K562 (cell line): ENCODE results near the gene ZNHIT3. TPM values are rescaled to one million over a fixed set of nuclear protein-coding genes. Genes with fewer than 3 reads are reported as not detected.

ENCODE experiments used
- DMBX1 ChIP-seq: fragments of 250-450 bp; sonication (Bioruptor Pico); IDR thresholded peaks from 2 replicates; pipeline ENCODE4 v1.8.0; 2022; ENCODE audit warnings: inconsistent platforms, mild to moderate bottlenecking, moderate library complexity, borderline replicate concordance
- GABPB1 ChIP-seq: sonication (generic); formaldehyde crosslinking; IDR thresholded peaks from 2 replicates; pipeline ENCODE4 v1.8.0; 2022; ENCODE audit warnings: mild to moderate bottlenecking, missing genetic modification reagents
- IRF1 ChIP-seq: sonication (generic); formaldehyde crosslinking; IDR thresholded peaks from 2 replicates; pipeline ENCODE4 v1.8.0; 2022; ENCODE audit warnings: missing genetic modification reagents, mild to moderate bottlenecking, borderline replicate concordance
- KAT7 ChIP-seq: sonication (generic); formaldehyde crosslinking; IDR thresholded peaks from 2 replicates; pipeline ENCODE4 v1.8.0; 2022; ENCODE audit warnings: missing genetic modification reagents, mild to moderate bottlenecking, borderline replicate concordance
- PTRF ChIP-seq: fragments of 450-650 bp; IDR thresholded peaks from 2 replicates; pipeline ENCODE4 v1.6.1; 2016; ENCODE audit warnings: mild to moderate bottlenecking, missing genetic modification characterization, missing compliant biosample characterization
- RBFOX2 ChIP-seq: fragments of 200-400 bp; formaldehyde crosslinking; IDR thresholded peaks from 2 replicates; pipeline ENCODE4 v1.6.1; 2017; ENCODE audit warnings: low read depth, mild to moderate bottlenecking, low read length, moderate library complexity
- RCOR1 ChIP-seq, 2 experiments: IDR thresholded peaks; 2 replicates each; pipeline ENCODE4 v1.6.1; 2012; ENCODE audit warnings: low read depth in 2 of 2, low read length in 2 of 2, borderline replicate concordance in 1 of 2, improper control_type of control experiment in 1 of 2
- SUPT5H ChIP-seq: fragments of 450-650 bp; IDR thresholded peaks from 2 replicates; pipeline ENCODE4 v1.6.1; 2016
- THAP12 ChIP-seq: fragments of 250-450 bp; sonication (Bioruptor Pico); IDR thresholded peaks from 2 replicates; pipeline ENCODE4 v1.9.0; 2021; ENCODE audit warnings: mild to moderate bottlenecking, inconsistent platforms
- ZFP36 ChIP-seq: fragments of 150-350 bp; IDR thresholded peaks from 2 replicates; pipeline ENCODE4 v1.6.1; 2018; ENCODE audit warnings: low read length, low read depth; ENCODE audit not compliant: partially characterized antibody
- ZNF121 ChIP-seq: sonication (generic); formaldehyde crosslinking; conservative IDR thresholded peaks from 2 replicates; pipeline ENCODE4 v1.8.0; 2022; ENCODE audit warnings: missing genetic modification reagents
- ZNF23 ChIP-seq: fragments of 250-450 bp; sonication (Bioruptor Pico); IDR thresholded peaks from 2 replicates; pipeline ENCODE4 v1.4.0; 2020; ENCODE audit warnings: mild to moderate bottlenecking
- ZNF717 ChIP-seq: fragments of 250-450 bp; sonication (Bioruptor Pico); IDR thresholded peaks from 2 replicates; pipeline ENCODE4 v1.5.0; 2021
- ZNF778 ChIP-seq: fragments of 450-650 bp; formaldehyde crosslinking; IDR thresholded peaks from 2 replicates; pipeline ENCODE4 v1.4.0; 2020; ENCODE audit warnings: mild to moderate bottlenecking, moderate library complexity
- polyA plus RNA-seq, 8 experiments: library from polyadenylated mRNA; depleted of rRNA in 4 of 8; stranded (reverse) in 5 of 8; unstranded in 3 of 8; fragments of >200 nt; fragmentation: Nextera tagmentation in 2 of 8; fragmentation: Illumina TruSeq in 1 of 8; extraction: Ambion mirVana in 2 of 8; extraction: Trizol in 1 of 8; gene quantifications; 2 replicates each; pipeline versions ENCODE4 v1.2.1 to v1.2.3, GENCODE V29; 2011 to 2014; ENCODE audit warnings: inconsistent platforms in 1 of 8, missing spikeins in 1 of 8
- total RNA-seq, 7 experiments: library from RNA; depleted of rRNA in 6 of 7; stranded (reverse); fragments of >200 nt in 6 of 7; fragmentation: Illumina TruSeq in 2 of 7; extraction: Trizol in 2 of 7; gene quantifications; 2 replicates each; pipeline versions ENCODE4 v1.2.1 to v1.2.3, GENCODE V29; 2011 to 2021; ENCODE audit warnings: low replicate concordance in 1 of 7
- TF ChIP-seq, protein P1 (sequence below): fragments of 450-650 bp; IDR thresholded peaks from 2 replicates; pipeline ENCODE4 v1.6.1; 2016; ENCODE audit warnings: borderline replicate concordance
- TF ChIP-seq, protein P2 (sequence below): sonication (generic); formaldehyde crosslinking; IDR thresholded peaks from 2 replicates; pipeline ENCODE4 v1.8.0; 2023; ENCODE audit warnings: missing genetic modification reagents, mild to moderate bottlenecking, borderline replicate concordance

Gene ZNHIT3
- total and polyA plus RNA-seq, 9 of the 15 experiments (the other 6 are each of a cell fraction or from before 2014, with no cell fraction given), result 45.0 to 300 (median 88.4) TPM

GRCh38 chr17:36482611-36483504 lies 3.6 kb upstream of the ZNHIT3 start (continued):
- TF ChIP-seq ZNF778 (CRISPR knock-in tag), result no peak
- TF ChIP-seq, protein P1, sequence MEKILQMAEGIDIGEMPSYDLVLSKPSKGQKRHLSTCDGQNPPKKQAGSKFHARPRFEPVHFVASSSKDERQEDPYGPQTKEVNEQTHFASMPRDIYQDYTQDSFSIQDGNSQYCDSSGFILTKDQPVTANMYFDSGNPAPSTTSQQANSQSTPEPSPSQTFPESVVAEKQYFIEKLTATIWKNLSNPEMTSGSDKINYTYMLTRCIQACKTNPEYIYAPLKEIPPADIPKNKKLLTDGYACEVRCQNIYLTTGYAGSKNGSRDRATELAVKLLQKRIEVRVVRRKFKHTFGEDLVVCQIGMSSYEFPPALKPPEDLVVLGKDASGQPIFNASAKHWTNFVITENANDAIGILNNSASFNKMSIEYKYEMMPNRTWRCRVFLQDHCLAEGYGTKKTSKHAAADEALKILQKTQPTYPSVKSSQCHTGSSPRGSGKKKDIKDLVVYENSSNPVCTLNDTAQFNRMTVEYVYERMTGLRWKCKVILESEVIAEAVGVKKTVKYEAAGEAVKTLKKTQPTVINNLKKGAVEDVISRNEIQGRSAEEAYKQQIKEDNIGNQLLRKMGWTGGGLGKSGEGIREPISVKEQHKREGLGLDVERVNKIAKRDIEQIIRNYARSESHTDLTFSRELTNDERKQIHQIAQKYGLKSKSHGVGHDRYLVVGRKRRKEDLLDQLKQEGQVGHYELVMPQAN, result no peak
- no peak for TF ChIP-seq THAP12 (CRISPR knock-in tag)
- TF ChIP-seq ZFP36, result no peak
- no peak for TF ChIP-seq ZNF23 (CRISPR knock-in tag)
- no peak; the same call in 1 of the 2 replicates for TF ChIP-seq ZNF121 (CRISPR knock-in tag)
- TF ChIP-seq, protein P2, sequence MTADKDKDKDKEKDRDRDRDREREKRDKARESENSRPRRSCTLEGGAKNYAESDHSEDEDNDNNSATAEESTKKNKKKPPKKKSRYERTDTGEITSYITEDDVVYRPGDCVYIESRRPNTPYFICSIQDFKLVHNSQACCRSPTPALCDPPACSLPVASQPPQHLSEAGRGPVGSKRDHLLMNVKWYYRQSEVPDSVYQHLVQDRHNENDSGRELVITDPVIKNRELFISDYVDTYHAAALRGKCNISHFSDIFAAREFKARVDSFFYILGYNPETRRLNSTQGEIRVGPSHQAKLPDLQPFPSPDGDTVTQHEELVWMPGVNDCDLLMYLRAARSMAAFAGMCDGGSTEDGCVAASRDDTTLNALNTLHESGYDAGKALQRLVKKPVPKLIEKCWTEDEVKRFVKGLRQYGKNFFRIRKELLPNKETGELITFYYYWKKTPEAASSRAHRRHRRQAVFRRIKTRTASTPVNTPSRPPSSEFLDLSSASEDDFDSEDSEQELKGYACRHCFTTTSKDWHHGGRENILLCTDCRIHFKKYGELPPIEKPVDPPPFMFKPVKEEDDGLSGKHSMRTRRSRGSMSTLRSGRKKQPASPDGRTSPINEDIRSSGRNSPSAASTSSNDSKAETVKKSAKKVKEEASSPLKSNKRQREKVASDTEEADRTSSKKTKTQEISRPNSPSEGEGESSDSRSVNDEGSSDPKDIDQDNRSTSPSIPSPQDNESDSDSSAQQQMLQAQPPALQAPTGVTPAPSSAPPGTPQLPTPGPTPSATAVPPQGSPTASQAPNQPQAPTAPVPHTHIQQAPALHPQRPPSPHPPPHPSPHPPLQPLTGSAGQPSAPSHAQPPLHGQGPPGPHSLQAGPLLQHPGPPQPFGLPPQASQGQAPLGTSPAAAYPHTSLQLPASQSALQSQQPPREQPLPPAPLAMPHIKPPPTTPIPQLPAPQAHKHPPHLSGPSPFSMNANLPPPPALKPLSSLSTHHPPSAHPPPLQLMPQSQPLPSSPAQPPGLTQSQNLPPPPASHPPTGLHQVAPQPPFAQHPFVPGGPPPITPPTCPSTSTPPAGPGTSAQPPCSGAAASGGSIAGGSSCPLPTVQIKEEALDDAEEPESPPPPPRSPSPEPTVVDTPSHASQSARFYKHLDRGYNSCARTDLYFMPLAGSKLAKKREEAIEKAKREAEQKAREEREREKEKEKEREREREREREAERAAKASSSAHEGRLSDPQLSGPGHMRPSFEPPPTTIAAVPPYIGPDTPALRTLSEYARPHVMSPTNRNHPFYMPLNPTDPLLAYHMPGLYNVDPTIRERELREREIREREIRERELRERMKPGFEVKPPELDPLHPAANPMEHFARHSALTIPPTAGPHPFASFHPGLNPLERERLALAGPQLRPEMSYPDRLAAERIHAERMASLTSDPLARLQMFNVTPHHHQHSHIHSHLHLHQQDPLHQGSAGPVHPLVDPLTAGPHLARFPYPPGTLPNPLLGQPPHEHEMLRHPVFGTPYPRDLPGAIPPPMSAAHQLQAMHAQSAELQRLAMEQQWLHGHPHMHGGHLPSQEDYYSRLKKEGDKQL (CRISPR knock-in tag), result peak; percentile 75; the same call in 1 of the 2 replicates
- TF ChIP-seq KAT7 (CRISPR knock-in tag), result no peak; the same call in 1 of the 2 replicates
- no peak for TF ChIP-seq PTRF (tag)
- TF ChIP-seq DMBX1 (CRISPR knock-in tag), result no peak
- TF ChIP-seq GABPB1 (CRISPR knock-in tag), result peak; percentile 77
- TF ChIP-seq ZNF717 (CRISPR knock-in tag), result no peak
- TF ChIP-seq SUPT5H, result no peak
- peak in 1 of 2 experiments; percentile 51; a peak in 2 of 4 replicates for TF ChIP-seq RCOR1 (IDR thresholded peaks at IDR 0.05; ENCODE audit: borderline replicate concordance in 1 of 2, low read depth in 2 of 2, low read length in 2 of 2)
- TF ChIP-seq RBFOX2, result peak; percentile 70
- TF ChIP-seq IRF1 (CRISPR knock-in tag), result peak; percentile 69; the same call in 1 of the 2 replicates
